C1 segment of cervical spinal cord (tissue), 14 donors: ENCODE results near the gene ZNRF1.

Experiments used
- DNase-seq, 14 donors: peaks; one replicate each; lab custom pipeline; 2025; lab: John Stamatoyannopoulos, UW

The ZNRF1 gene

DNA sequence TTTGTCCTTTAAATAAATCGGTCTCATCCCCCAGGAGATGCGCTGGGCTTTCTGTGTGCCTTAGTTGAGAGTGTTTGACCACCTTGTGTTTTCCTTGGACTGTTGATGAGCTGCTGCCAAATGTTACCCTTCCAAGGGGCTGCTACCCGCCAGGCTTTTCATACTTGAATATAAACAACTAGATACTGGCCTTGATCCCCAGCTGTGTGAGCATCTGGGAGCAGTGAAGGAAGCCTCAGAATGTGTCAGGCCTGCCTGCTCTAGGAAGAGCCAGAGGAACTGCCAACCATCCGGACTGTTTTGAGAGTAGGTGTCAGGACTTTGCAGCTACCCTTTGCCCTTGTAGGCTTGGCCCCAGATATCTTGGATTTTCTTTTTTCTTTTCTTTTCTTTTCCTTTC, 60.0 kb downstream of the ZNRF1 start:
- no peak for DNase-seq

DNA sequence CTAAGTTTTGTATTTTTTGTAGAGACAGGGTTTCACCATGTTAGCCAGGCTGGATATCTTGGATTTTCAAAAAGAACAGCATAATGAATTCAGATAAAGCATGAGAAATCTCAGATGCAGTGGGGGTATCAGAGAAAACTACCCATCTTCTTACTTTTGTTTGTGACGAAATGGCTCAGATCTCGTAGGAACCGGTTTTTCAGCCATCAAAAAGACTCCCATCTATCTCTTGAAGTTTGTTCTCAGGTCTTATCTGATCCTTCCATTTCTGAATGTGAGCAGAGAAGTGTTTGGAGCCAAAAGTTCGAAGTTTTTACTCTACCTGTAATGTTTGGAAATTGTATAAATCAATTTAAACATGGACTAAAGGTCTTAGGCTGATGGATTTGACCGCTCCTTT, 60.6 kb downstream of the ZNRF1 start:
- DNase-seq: no peak

GRCh38 chr16:75060723-75061122, 61.9 kb downstream of the ZNRF1 start:
- DNase-seq: no peak

DNA sequence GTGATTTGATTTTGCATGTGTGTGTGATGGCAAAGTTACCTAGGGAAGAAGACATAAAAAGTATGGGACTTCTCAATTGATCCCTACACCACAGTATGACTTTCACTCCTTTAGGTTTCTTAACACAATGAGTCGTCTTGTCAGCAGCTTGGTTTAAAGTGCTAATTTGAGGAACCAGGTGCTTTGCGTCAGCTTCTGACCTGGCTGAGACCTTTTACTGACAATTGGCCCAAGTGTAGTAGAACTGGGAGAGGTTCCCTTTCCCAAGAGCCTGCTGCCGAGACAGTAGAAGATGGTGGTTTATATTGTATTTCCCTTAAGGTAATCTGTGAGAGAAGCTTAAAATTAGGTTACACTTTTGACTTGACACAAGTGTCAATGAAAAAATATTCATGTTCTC, 62.8 kb downstream of the ZNRF1 start:
- no peak for DNase-seq

DNA sequence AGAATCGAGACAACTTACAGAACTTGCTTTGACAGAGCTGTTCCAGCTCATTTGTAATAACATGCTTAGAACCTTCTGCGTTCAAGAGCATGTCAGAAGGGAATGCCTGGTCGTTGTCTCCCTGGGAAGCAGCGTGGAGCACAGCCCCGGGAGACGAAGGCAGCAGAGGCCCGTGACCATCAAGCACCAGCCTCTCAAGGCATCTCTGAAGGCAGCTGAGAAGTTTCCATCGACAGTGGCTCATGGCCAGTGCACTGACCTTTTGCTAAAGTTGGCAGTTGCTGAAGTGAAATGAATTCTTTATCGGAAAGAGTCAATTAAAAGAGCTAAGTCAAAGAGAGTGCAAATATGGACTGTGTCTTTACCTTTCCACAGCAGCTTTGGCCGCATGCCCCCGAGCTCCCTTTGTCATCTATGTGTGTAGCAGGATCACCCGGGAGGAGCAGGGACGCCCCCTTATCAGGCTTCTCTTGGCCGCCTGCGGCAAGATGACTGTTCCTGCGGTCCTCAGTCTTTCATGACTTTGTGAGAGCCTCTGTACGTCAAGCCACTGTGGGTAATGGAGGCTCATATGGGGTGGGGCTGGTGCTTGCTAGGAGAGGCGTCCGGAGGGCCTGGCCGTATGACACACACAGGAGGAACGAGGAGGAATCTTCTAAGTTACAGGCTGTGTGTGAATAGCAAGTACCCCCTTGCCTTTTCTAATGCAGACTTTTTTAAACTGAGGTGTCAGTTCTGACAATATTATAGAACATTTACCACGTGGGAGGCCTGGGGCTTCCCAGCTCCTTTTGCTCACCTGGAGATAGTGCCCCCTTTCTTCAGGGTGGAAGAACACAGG, 63.5 kb downstream of the ZNRF1 start:
- DNase-seq: peak in 1 of 14 donors; percentile 2

GRCh38 chr16:75062976-75063346, 64.1 kb downstream of the ZNRF1 start:
- DNase-seq: no peak

GRCh38 chr16:75063549-75064088, 64.8 kb downstream of the ZNRF1 start:
- no peak for DNase-seq

DNA sequence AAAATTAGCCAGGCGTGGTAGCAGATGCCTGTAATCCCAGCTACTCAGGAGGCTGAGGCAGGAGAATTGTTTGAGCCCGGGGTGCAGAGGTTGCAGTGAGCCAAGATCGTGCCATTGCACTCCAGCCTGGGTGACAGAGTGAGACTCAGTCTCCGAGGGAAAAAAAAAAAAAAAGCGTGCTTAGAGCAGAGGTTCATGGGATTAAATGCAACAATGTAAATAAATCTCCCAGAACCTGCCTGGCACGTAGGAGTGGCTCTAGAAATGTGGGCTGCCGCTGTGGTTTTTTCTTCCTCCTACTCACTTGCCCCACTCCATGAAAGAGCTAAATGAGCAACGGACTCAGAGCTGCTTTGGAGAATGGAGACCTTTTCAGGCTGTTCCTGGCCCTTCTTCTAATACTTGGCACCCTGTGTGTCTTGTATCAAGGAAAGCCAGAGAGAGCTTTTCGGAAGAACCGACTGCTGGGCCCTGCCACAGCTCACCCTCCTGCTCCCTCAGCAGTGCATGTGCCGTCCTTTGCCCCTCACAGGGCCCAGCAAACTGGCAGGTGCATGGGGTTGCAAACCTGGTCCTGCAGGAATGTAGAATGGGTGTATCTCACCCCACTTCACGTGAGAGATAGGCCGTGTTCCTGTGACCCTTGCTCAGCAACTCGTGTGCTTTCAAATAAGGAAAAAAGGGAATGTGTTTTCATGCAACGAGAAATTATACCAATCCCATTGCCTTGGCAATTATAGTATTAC, 65.8 kb downstream of the ZNRF1 start:
- no peak for DNase-seq

GRCh38 chr16:75065149-75065505, 66.3 kb downstream of the ZNRF1 start:
- no peak for DNase-seq

DNA sequence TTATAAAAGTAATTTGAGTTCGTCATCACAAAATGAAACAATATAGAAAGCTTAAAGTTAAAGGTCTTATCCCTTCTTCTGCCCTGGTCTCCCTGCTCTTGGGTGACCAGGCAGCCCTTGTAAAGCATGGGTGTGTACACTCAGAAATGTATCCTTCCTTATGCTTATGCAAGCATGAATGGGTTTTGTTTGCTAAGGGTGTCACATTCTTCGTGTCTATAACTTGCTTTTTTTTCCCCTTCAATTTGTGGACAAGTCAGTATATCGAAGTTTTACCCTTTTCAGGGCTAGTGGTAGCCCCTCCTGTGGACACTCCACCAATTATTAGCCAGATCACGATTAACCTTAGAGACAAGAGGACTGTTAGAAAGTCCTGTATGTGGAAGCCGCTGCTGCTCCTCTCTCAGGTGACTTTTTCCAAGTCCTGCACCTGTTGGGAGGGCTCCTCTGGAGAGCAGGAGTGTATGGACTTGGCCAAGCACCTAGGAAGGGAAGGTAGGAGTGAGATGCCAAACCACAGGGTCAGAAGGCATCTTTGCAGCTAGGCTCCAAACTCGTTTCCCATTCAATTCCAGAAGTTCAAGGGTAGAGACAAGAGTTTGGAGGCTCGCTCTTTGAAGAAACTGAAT, 66.8 kb downstream of the ZNRF1 start:
- DNase-seq: no peak

GRCh38 chr16:75066861-75067447, 68.1 kb downstream of the ZNRF1 start:
- DNase-seq: no peak

GRCh38 chr16:75068085-75069031, 69.5 kb downstream of the ZNRF1 start:
- no peak for DNase-seq

GRCh38 chr16:75070012-75070841, 71.4 kb downstream of the ZNRF1 start:
- DNase-seq: peak in 7 of 14 donors; percentile 4 to 91 (median 17)

- DNase-seq: no peak
These were observed 72.8 kb downstream of the ZNRF1 start for GRCh38 chr16:75071621-75072020.

GRCh38 chr16:75072239-75072947, 73.6 kb downstream of the ZNRF1 start:
- DNase-seq: no peak

- no peak for DNase-seq
These were observed 74.9 kb downstream of the ZNRF1 start for GRCh38 chr16:75073545-75074303.

GRCh38 chr16:75074304-75074793, 75.5 kb downstream of the ZNRF1 start:
- DNase-seq: no peak
